Fibroblast of villous mesenchyme (primary cell): ENCODE results near the gene MYL9. TPM values are rescaled to one million over a fixed set of nuclear protein-coding genes. Genes with fewer than 3 reads are reported as not detected.
"Not testable (repeated sequence)": the region's sequence is repeated elsewhere in the genome, so short reads cannot be mapped to it uniquely, and the experiment has no call there.

Source experiments
- DNase-seq: peaks from one replicate; pipeline ENCODE4 v3.0.0-alpha.2; 2010; ENCODE audit warnings: low read depth
- H3K4me3 ChIP-seq: 2 replicates; pipeline ENCODE4 v1.5.1; 2011; ENCODE audit warnings: low read depth, mild to moderate bottlenecking, low read length
- CTCF ChIP-seq: IDR thresholded peaks from 2 replicates; pipeline ENCODE4 v1.5.1; 2012; ENCODE audit warnings: low read depth, mild to moderate bottlenecking, low read length; ENCODE audit not compliant: insufficient read depth
- total RNA-seq: library from RNA; depleted of rRNA; stranded (reverse); fragments of >200 nt; gene quantifications from 2 replicates; pipeline ENCODE4 v1.2.3, GENCODE V29; 2012

The MYL9 gene
- total RNA-seq, 1 donor, result 184 TPM

- H3K4me3 ChIP-seq, result no peak overlapping the region
- TF ChIP-seq CTCF, result no peak
- no peak for DNase-seq
Measured at GRCh38 chr20:36507746-36508145, 33.6 kb upstream of the MYL9 start.

- no peak for TF ChIP-seq CTCF
- no peak overlapping the region for H3K4me3 ChIP-seq
- no peak for DNase-seq
Measured at GRCh38 chr20:36519012-36519719, 22.2 kb upstream of the MYL9 start.

GRCh38 chr20:36519944-36520343 is 21.4 kb upstream of the MYL9 start:
- TF ChIP-seq CTCF, result no peak
- H3K4me3 ChIP-seq, result no peak overlapping the region
- DNase-seq, result peak; percentile 39

GRCh38 chr20:36521526-36521925 is 19.8 kb upstream of the MYL9 start:
- no peak for DNase-seq
- no peak overlapping the region for H3K4me3 ChIP-seq
- TF ChIP-seq CTCF, result no peak

- DNase-seq, H3K4me3 ChIP-seq: not testable (repeated sequence)
Measured at GRCh38 chr20:36522412-36522811, 18.9 kb upstream of the MYL9 start.

- TF ChIP-seq CTCF, result no peak
- DNase-seq, result peak; percentile 51
- no peak overlapping the region for H3K4me3 ChIP-seq
Measured at GRCh38 chr20:36523341-36523740, 18.0 kb upstream of the MYL9 start.

- no peak for TF ChIP-seq CTCF
- H3K4me3 ChIP-seq, result no peak overlapping the region
- DNase-seq, result no peak
Measured at GRCh38 chr20:36525620-36526365, 15.5 kb upstream of the MYL9 start.
